GDM1 (cell line): ENCODE measurements around the gene SLC1A5.
"Not testable (repeated sequence)": the region's sequence is repeated elsewhere in the genome, so short reads cannot be mapped to it uniquely, and the experiment has no call there.

Experiments used
- DNase-seq: peaks from one replicate; lab custom pipeline; 2025; lab: John Stamatoyannopoulos, UW

Gene SLC1A5

DNA sequence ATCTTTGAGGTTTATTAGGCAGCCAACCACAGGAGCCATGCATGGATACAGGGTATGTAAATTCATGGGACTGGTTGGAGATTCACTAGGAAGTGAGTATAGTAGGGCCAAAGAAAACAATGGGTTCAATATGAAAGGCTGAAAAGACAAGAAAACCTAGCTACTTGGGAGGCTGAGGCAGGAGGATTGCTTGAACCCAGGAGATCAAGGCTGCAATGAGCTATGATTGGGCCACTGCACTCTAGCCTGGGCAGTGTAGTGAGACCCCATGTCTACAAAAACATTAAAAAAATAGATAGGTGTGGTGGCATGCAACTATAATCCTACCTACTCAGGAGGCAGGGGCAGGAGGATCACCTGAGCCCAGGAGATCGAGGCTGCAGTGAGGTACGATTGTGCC, 10.3 kb upstream of the SLC1A5 start:
- DNase-seq: no peak

- DNase-seq: no peak
Observed at GRCh38 chr19:46797881-46798280, 9.5 kb upstream of the SLC1A5 start.

DNA sequence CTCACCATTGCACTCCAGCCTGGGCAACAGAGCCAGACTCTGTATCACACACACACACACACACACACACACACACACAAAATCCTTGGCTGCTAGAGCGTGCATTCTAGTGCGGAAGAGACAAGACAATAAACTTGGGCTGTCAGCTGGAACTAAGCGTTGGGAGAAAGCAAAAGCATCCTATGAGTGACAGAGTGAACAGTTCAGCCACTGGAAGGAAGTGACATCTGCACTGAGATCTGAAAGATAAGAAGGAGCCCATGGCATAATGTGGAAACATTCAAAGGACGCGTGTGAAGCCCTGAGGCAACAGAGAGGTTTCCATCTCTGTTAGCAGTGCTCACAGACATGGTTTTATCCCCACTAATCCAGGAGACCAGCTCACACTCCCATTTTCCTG, 3.5 kb upstream of the SLC1A5 start:
- no peak for DNase-seq

DNA sequence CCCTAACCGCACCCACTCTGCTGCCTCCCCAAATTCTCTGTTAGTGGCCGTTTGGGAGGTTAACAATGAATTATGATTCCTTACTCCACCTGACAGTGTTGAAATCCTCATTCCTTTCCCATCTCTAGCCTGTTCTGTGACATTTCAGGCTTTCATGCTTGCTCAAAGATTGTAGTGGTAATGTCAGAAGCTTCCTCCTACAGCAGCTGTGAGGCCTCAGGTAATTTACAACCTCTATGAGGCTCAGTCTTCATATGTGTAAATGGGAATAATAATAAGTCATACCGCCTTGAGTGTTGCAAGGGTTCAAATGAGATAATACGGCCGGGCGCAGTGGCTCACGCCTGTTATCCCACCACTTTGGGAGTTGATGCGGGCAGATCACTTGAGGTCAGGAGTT, 977 bp upstream of the SLC1A5 start:
- no peak for DNase-seq

- no peak for DNase-seq
Observed at GRCh38 chr19:46788968-46789338, 559 bp upstream of the SLC1A5 start.

DNA sequence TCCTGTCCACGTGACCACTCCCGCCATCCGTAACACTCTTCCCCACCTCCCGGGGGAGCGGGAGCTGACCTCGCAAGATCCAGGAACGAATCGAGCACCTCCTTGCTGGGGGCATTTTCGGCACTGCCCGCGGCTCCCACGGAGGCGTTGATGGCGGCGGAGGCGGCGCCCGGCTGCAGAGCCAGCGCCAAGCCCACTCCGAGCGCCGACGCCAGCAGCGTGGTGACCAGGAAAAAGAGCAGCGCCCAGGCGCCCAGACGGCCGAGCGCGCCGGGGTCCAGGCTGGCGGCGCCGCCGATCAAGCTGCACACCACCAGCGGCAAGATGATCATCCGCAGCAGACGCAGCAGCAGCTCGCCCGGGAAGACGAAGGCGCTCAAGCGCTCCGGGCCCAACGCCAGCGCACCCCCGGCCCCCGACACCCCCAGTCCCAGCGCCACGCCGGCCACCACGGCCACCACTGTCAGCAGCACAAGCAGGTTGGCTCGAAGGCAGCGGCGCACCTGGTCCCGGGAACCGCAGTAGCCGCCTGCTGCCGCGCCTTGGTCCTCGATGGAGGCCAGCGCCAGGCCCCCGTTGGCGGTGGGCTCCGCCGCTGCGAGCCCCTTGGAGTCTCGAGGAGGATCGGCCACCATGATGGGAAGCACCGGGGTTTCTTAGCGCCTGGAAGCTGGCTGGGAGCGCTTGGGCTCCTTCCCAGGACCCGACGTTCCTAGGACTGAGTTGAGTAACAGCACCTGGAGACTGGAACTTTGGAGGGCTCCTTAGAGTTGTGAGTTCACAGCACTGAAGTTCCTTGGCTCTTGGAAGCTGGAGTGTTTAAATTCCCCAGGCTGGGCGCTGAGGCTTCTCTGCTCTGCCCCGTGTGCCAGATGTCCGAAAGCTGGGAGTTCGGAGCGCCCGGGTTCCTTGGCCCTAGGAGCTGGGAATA, 798 bp downstream of the SLC1A5 start:
- DNase-seq: no peak

DNA sequence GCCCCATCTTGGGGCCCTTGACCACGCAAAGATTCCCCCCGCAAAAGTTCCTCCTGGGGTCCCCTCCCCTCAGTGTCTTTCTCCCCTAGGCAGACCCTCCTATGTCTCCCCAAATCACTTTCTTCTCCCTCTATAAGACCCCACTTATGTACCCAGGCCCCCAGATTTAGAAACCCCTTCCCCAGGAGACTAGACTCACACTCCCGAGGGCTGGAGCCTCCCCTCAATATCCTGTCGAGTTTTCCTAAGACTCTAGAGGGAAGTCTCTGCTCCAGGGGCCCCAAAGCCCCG, 1.4 kb downstream of the SLC1A5 start:
- no peak for DNase-seq

- DNase-seq: peak; percentile 63
Observed at GRCh38 chr19:46786236-46787039, 2.0 kb downstream of the SLC1A5 start.

GRCh38 chr19:46785980-46786235, 2.5 kb downstream of the SLC1A5 start:
- no peak for DNase-seq

DNA sequence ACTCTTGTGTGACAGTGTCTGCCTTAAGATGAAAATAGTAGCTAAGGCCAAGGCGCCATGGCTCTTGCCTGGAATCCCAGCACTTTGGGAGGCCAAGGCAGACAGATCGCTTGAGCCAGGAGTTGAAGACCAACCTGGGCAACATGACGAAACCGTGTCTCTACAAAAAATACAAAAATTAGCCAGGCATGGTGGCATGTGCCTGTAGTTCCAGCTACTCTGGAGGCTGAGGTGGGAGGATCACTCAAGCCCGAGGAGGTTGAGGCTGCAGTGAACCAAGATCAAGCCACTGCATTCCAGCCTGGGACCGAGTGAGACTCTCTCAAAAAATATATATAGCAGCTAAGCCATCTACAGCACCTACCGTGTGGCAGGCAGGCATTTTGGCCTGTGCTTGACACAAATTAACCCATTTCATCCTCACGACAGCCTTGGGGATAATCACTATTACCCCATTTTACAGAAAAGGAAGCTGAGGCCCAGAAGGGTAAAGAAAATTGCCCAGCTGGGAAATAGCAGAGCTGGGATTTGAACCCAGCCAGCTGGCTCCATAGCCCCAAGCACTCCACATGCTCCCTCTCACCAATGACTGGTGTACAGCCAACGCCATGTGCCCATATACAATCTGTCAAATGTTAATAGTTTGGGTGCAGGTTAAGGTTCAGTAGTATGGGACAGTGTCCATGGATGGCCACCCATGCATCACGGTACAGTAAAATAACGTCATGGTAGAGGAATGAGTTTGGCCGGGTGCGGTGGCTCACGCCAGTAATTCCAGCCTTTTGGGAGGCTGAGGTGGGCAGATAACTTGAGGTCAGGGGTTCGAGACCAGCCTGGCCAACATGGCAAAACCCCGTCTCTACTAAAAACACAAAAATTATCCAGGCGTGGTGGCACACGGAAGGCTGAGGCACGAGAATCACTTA, 3.1 kb downstream of the SLC1A5 start:
- no peak for DNase-seq

DNA sequence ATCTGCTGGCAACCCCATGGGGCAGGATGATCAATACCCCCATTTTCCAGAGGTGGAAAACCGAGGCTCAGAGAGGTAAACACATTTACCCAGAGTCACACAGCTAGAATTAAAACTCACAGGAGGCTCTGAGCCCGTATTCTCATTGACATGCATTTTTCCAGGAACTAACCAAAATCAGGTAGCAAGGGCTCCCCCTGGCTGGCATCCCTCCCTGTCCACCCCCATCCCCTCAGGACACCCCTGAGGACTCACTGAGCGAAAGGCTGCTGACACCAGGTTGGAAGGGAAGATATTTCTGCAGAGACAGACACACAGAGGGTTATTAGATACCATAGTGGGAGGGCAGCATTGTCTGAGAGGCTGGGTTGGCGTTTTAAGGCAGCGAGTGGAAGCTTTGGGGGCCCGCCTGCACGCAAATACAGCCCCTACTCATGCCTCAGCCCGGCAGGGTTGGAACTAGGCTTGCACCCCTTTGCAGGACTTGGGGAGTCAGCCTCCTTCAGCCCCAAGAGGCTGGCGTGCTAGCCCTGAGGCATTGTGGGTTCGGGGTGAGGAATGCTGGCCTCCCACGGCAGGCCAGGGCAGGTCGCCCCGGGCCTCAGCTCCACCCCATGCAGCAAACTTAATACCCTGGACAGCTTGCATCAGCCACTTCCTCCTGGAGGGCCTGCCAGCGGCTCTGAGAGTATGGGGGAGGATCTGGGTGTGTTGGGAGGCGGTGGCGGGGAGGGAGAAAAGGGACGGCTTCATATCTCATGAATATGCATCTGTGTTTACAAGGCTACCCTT, 3.9 kb downstream of the SLC1A5 start:
- peak; percentile 71 for DNase-seq

DNA sequence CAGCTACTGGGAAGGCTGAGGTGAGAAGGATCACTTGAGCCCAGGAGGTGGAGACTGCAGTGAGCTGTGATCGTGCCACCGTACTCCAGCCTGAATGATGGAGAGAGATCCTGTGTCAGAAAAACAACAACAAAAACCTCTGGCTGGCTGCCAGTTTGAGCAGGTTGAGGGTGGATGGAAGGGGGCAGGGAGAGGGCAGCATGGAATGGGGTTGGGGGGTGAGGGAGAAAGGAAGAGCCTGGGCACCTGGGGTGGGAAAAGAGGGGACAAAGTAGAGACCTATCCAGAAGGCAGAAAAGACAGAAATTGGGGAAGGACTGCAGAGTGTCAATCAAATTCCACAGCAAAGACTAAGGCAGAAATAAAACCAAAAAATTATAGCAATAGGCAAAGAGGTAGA, 4.7 kb downstream of the SLC1A5 start:
- no peak for DNase-seq

- DNase-seq: no peak
Observed at GRCh38 chr19:46782355-46783019, 5.9 kb downstream of the SLC1A5 start.

- DNase-seq: not testable (repeated sequence)
Observed at GRCh38 chr19:46777956-46778645, 10.3 kb downstream of the SLC1A5 start.

DNA sequence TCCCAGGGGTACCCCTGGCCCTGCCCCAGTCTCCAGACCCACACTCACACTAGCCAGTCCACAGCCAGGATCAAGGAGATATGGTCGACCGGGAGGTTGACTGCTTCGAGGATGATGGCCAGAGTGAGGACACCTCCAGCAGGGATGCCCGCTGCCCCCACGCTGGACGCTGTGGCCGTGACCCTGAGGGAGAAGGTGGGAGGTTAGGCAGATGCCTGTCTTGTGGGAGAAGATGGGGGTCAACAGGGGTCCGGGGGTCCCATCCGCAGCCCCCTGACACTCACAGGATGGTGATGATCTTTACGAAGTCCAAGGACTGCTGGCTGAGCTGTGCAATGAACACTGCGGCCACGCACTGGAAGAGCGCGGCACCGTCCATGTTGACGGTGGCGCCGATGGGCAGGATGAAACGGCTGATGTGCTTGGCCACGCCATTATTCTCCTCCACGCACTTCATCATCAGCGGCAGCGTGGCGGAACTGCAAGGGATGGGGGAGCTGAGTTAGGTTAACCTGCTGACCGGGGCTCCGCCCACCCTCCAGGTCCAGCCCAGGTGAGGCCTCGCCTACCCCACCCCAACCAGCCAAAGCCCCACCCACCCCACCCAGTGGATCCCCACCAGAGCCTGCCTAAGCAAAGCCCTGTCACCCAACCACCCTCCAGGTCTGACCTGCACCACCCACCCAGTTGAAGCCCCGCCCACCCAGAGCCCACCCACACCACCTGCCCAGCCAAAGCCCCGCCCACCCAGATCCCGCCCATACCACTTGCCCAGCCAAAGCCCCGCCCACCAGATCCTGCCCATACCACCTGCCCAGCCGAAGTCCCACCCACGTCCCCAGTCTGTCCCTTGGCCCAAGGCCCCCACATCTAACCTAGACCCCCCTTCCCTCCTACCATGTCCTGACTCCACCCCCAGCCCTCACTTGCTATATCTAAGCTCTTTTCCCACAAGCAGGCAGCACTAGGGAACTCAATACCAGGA, 11.2 kb downstream of the SLC1A5 start:
- no peak for DNase-seq

- no peak for DNase-seq
Observed at GRCh38 chr19:46775642-46776258, 12.6 kb downstream of the SLC1A5 start.

DNA sequence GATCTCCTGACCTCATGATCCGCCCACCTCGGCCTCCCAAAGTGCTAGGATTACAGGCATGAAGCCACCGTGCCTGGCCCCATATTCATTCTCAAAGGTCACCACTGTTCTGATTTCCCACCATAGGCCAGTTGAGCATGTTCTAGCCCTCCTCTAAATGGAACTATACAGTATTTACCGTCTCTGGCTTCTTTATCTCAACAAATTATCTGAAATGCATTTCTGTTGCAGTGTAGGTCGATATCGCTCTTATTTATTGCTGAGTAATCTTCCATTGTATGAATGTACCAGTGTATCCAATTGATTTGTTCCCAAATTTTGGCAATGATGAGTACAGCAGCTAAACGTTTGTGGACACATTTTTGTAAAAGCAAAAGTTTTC, 15.4 kb downstream of the SLC1A5 start:
- no peak for DNase-seq

- no peak for DNase-seq
Observed at GRCh38 chr19:46772170-46773017, 16.0 kb downstream of the SLC1A5 start.
